Endodermal cell (in vitro differentiated cells): Measurements from ENCODE around the gene LRR1. TPM values are rescaled to one million over a fixed set of nuclear protein-coding genes. Genes with fewer than 3 reads are reported as not detected.

Source experiments
- DNase-seq: peaks from one replicate; pipeline ENCODE4 v3.0.0-alpha.2; 2017
- H3K27ac ChIP-seq: 2 replicates; pipeline ENCODE4 v1.5.1; 2013; ENCODE audit warnings: mild to moderate bottlenecking, low read depth, low read length, moderate library complexity
- H3K27me3 ChIP-seq: 2 replicates; pipeline ENCODE4 v1.6.1; 2013; ENCODE audit warnings: mild to moderate bottlenecking, low read length, moderate library complexity; ENCODE audit not compliant: insufficient read depth, control insufficient read depth, poor library complexity, severe bottlenecking
- H3K36me3 ChIP-seq: 2 replicates; pipeline ENCODE4 v1.7.0; 2013; ENCODE audit warnings: mild to moderate bottlenecking, low read length, moderate library complexity; ENCODE audit not compliant: control insufficient read depth, insufficient read depth
- H3K4me1 ChIP-seq: one replicate; pipeline ENCODE4 v1.7.0; 2013; ENCODE audit warnings: low read length; ENCODE audit not compliant: control insufficient read depth, insufficient read depth
- H3K4me3 ChIP-seq: 2 replicates; pipeline ENCODE4 v1.5.1; 2013; ENCODE audit warnings: mild to moderate bottlenecking, low read length, moderate library complexity
- H3K9ac ChIP-seq: 2 replicates; pipeline ENCODE4 v1.6.1; 2013; ENCODE audit warnings: mild to moderate bottlenecking, low read length, moderate library complexity; ENCODE audit not compliant: poor library complexity, severe bottlenecking; ENCODE audit errors: extremely low read depth
- H3K9me3 ChIP-seq: 2 replicates; pipeline ENCODE4 v1.6.1; 2013; ENCODE audit warnings: mild to moderate bottlenecking, low read length, moderate library complexity; ENCODE audit not compliant: control insufficient read depth
- H3K27ac Mint-ChIP-seq: 2 replicates; pipeline ENCODE4 v1.8.0; 2020; ENCODE audit warnings: mixed read lengths
- H3K27me3 Mint-ChIP-seq: 2 replicates; pipeline ENCODE4 v1.8.0; 2021; ENCODE audit warnings: mild to moderate bottlenecking, mixed read lengths; ENCODE audit not compliant: insufficient read depth
- H3K36me3 Mint-ChIP-seq: 2 replicates; pipeline ENCODE4 v1.8.0; 2020; ENCODE audit warnings: low read depth, mixed read lengths
- H3K4me1 Mint-ChIP-seq: 2 replicates; pipeline ENCODE4 v1.8.0; 2020; ENCODE audit warnings: mixed read lengths
- H3K4me3 Mint-ChIP-seq: 2 replicates; pipeline ENCODE4 v1.8.0; 2020; ENCODE audit warnings: mild to moderate bottlenecking, moderate library complexity, mixed read lengths
- H3K9me3 Mint-ChIP-seq: 2 replicates; pipeline ENCODE4 v1.8.0; 2020; ENCODE audit warnings: mild to moderate bottlenecking, mixed read lengths
- WGBS, 2 experiments: methylation state at CpG; one replicate each; pipeline versions ENCODE4 v1.1.5 to v1.1.7; 2013; ENCODE audit warnings: missing lambda C conversion rate in 2 of 2, mixed read lengths in 1 of 2; ENCODE audit not compliant: insufficient coverage in 1 of 2, insufficient read length in 1 of 2; 5-methylcytosine and 5-hydroxymethylcytosine counted together
- total RNA-seq, 2 donors: library from RNA; stranded (reverse); fragmentation: NEBNext Ultra II Directional in 1 of 2; extraction: Animal tissue kit (Norgen Biotek cat#: 25700) in 1 of 2; gene quantifications; 2 replicates in 1 of 2; 3 replicates in 1 of 2; pipeline ENCODE4 v1.2.1, GENCODE V29; 2021
- TF ChIP-seq, protein P1 (sequence below): fragments of 200-600 bp; sonication (generic); conservative IDR thresholded peaks from 2 replicates; pipeline ENCODE4 v1.5.0; 2021; ENCODE audit warnings: antibody characterized with exemption, mild to moderate bottlenecking

Gene LRR1
- total RNA-seq, 2 donors from 2014 or later: 20.4 to 22.9 TPM

DNA sequence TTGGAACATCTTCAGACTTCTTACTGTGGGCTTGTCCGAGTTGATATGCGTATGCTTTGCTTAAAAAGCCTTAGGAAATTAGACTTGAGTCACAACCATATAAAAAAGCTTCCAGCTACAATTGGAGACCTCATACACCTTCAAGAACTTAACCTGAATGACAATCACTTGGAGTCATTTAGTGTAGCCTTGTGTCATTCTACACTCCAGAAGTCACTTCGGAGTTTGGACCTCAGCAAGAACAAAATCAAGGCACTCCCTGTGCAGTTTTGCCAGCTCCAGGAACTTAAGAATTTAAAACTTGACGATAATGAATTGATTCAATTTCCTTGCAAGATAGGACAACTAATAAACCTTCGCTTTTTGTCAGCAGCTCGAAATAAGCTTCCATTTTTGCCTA lies 8.8 kb downstream of the LRR1 start:
- no peaks in the 10 kb centered on the region for H3K27me3 ChIP-seq
- no peak overlapping the region for H3K4me3 ChIP-seq
- no peaks in the 10 kb centered on the region for H3K4me1 Mint-ChIP-seq
- H3K27ac Mint-ChIP-seq: no peak overlapping the region
- no peak overlapping the region for H3K4me3 Mint-ChIP-seq
- H3K9me3 ChIP-seq: no peaks in the 10 kb centered on the region
- TF ChIP-seq, protein P1, sequence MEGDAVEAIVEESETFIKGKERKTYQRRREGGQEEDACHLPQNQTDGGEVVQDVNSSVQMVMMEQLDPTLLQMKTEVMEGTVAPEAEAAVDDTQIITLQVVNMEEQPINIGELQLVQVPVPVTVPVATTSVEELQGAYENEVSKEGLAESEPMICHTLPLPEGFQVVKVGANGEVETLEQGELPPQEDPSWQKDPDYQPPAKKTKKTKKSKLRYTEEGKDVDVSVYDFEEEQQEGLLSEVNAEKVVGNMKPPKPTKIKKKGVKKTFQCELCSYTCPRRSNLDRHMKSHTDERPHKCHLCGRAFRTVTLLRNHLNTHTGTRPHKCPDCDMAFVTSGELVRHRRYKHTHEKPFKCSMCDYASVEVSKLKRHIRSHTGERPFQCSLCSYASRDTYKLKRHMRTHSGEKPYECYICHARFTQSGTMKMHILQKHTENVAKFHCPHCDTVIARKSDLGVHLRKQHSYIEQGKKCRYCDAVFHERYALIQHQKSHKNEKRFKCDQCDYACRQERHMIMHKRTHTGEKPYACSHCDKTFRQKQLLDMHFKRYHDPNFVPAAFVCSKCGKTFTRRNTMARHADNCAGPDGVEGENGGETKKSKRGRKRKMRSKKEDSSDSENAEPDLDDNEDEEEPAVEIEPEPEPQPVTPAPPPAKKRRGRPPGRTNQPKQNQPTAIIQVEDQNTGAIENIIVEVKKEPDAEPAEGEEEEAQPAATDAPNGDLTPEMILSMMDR: no peak
- H3K4me1 ChIP-seq: no peaks in the 10 kb centered on the region
- peaks cover 31% of the 10 kb centered on the region for H3K36me3 ChIP-seq
- peaks cover 29% of the 10 kb centered on the region for H3K36me3 Mint-ChIP-seq
- H3K9ac ChIP-seq: no peak overlapping the region
- H3K27me3 Mint-ChIP-seq: no peaks in the 10 kb centered on the region
- H3K27ac ChIP-seq: no peak overlapping the region
- no peaks in the 10 kb centered on the region for H3K9me3 Mint-ChIP-seq
- WGBS, 2 experiments: 86 to 88% methylated on average over 6 of the region's 6 CpGs
- no peak for DNase-seq

DNA sequence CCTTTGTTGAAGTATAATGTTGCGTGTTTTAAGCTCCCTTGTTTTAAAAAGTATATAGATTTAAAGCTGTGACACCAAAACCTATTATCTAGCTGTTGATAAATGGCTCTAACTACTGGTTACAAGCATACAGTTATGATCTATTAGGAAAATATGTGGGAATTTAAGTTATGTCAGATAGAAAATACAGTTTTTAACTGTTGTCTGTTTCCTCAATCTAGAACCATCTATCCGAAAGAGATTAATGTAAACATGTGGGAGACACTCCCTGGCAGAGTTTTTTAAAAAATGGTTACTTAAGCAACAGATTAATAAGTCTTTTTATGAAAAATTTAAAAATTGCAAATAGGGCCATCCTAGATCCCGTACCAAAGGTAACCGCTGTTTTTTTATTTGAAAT lies 13.5 kb downstream of the LRR1 start:
- H3K27me3 ChIP-seq: no peaks in the 10 kb centered on the region
- no peak overlapping the region for H3K4me3 ChIP-seq
- TF ChIP-seq, protein P1: no peak
- H3K27me3 Mint-ChIP-seq: no peaks in the 10 kb centered on the region
- H3K9me3 ChIP-seq: no peaks in the 10 kb centered on the region
- no peak overlapping the region for H3K9ac ChIP-seq
- H3K27ac ChIP-seq: no peak overlapping the region
- H3K36me3 ChIP-seq: peaks cover 37% of the 10 kb centered on the region
- H3K4me3 Mint-ChIP-seq: no peak overlapping the region
- no peaks in the 10 kb centered on the region for H3K9me3 Mint-ChIP-seq
- H3K4me1 ChIP-seq: no peaks in the 10 kb centered on the region
- DNase-seq: no peak
- no peak overlapping the region for H3K27ac Mint-ChIP-seq
- H3K4me1 Mint-ChIP-seq: no peaks in the 10 kb centered on the region
- 96 to 99% methylated on average over 3 to 4 of the region's 4 CpGs for WGBS, 2 experiments
- H3K36me3 Mint-ChIP-seq: peaks cover 24% of the 10 kb centered on the region

DNA sequence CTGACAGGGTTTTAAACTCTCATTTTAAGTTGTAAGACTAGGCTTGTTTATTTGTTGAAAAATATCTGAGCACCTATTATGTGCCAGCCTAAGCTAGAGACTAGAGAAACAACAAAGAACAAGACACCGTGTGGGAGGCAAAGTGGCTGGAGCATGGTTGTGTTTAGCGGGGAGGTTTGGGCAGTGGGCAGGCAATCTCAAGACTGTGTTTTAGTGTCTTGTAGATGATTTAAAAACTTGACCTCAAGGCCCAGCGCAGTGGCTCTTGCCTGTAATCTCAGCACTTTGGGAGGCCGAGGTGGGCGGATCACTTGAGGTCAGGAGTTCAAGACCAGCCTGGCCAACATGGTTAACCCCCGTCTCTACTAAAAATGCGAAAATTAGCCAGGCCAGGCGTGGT lies 13.9 kb downstream of the LRR1 start:
- H3K9me3 Mint-ChIP-seq: no peaks in the 10 kb centered on the region
- no peak overlapping the region for H3K27ac ChIP-seq
- H3K4me1 Mint-ChIP-seq: no peaks in the 10 kb centered on the region
- H3K4me1 ChIP-seq: no peaks in the 10 kb centered on the region
- whole genome bisulfite sequencing, 2 experiments: 94 to 95% methylated on average over 8 of the region's 8 CpGs
- no peak overlapping the region for H3K4me3 ChIP-seq
- H3K36me3 ChIP-seq: peaks cover 37% of the 10 kb centered on the region
- peaks cover 22% of the 10 kb centered on the region for H3K36me3 Mint-ChIP-seq
- no peaks in the 10 kb centered on the region for H3K9me3 ChIP-seq
- H3K4me3 Mint-ChIP-seq: no peak overlapping the region
- H3K9ac ChIP-seq: no peak overlapping the region
- no peaks in the 10 kb centered on the region for H3K27me3 Mint-ChIP-seq
- TF ChIP-seq, protein P1: no peak
- DNase-seq: no peak
- no peak overlapping the region for H3K27ac Mint-ChIP-seq
- H3K27me3 ChIP-seq: no peaks in the 10 kb centered on the region
